ENCODE measurements around the gene OR9Q1. TPM values are rescaled to one million over a fixed set of nuclear protein-coding genes. Genes with fewer than 3 reads are reported as not detected.
A peak's percentile ranks its signal among the peaks of the same experiment; 100 is the strongest.

The OR9Q1 gene
- total and polyA plus RNA-seq, 2 of the 13 experiments (the other 11 are each of a cell fraction or from before 2014, with no cell fraction given), result not detected

DNA sequence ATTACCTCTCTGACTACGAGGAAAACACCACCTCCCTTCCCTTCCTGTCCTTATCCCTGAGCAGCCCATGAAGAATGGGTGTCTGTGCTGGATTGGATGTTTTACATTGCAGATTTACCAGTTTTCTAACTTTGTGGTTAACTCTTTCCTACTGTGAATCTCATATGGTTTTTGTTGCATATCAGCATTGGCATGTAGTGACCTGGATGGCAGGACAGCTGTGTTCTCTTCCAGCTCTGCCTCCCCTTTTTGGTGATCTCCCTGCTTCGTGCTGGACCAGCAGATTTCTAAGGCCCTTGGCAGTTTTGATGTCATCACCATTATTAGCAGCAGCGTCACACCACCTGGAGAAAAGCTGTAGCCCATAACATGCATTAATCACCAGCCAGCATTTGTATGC lies 33.8 kb downstream of the OR9Q1 start:
- BruUV-seq (replicated peaks), result no TSS peak
- no peaks in the 10 kb centered on the region for H4K20me1 ChIP-seq (ENCODE audit: insufficient read depth, low read length)
- no peak overlapping the region for H3K27ac ChIP-seq (ENCODE audit: extremely low read length, insufficient read depth, low read length)
- 75% methylated on average over 3 of the region's 3 CpGs for WGBS (ENCODE audit: low lambda C conversion rate)
- no peaks in the 10 kb centered on the region for H3K36me3 ChIP-seq (replicated peaks in 1 of 2; ENCODE audit: control insufficient read depth in 1 of 2, insufficient read depth in 2 of 2, low read length in 2 of 2)
- in situ Hi-C loops (cut with HindIII; ENCODE audit: extremely low pct_ligation_motif_present, low pct_unique_long_range_greater_than_20kb), result no loop called here
- ChIA-PET CTCF (ENCODE audit: low intra/inter-chr PET ratio, low total read pairs) (no interaction called here), POLR2A (no interaction called here)
- ATAC-seq (no peak), FAIRE-seq (no peak), DNase-seq (ENCODE audit: low spot score) (no peak)
- H3K27me3 ChIP-seq (ENCODE audit: control insufficient read depth in 1 of 2, insufficient read depth in 2 of 2, low read length in 2 of 2), result no peaks in the 10 kb centered on the region
- H3K9me3 ChIP-seq (ENCODE audit: low read length), result no peaks in the 10 kb centered on the region
- intact Hi-C loops (cut with micrococcal nuclease; ENCODE audit: unreplicated experiment), result loop anchor here (10.0 kb wide), 1 partner anchor 63 kb away; no protein-coding TSS in a partner anchor
- TF ChIP-seq STAG1 (CRISPR knock-in tag; IDR thresholded peaks at IDR 0.05) (no peak), RXRA (CRISPR knock-in tag; IDR thresholded peaks at IDR 0.05) (no peak), TEF (CRISPR knock-in tag; IDR thresholded peaks at IDR 0.05) (no peak), SAFB2 (CRISPR knock-in tag; IDR thresholded peaks at IDR 0.05; ENCODE audit: borderline replicate concordance, low read depth) (no peak), RFX3 (CRISPR knock-in tag; IDR thresholded peaks at IDR 0.05) (no peak)
- no peak overlapping the region for H3K4me2 ChIP-seq (ENCODE audit: low read depth, low read length)
- H3K4me3 ChIP-seq (replicated peaks in 1 of 3; ENCODE audit: insufficient read depth in 1 of 3, low read depth in 2 of 3, low read length in 3 of 3), result no peak overlapping the region
- no peaks in the 10 kb centered on the region for H3K79me2 ChIP-seq (ENCODE audit: insufficient read depth, low read length)
- H3K9ac ChIP-seq (ENCODE audit: insufficient read depth, low read depth, low read length), result no peak overlapping the region
- peaks cover 73% of the 10 kb centered on the region for H3K4me1 ChIP-seq (ENCODE audit: insufficient read depth, low read length)
- H2AFZ ChIP-seq (ENCODE audit: low read length), result no peak overlapping the region

- H3K4me1 ChIP-seq (ENCODE audit: insufficient read depth, low read length), result peaks cover 79% of the 10 kb centered on the region
- 0 out of 2 replicates have a peak overlapping the region, but pooled peaks have one; percentile 7 for H3K9ac ChIP-seq (ENCODE audit: insufficient read depth, low read depth, low read length)
- no peaks in the 10 kb centered on the region for H3K27me3 ChIP-seq (ENCODE audit: control insufficient read depth in 1 of 2, insufficient read depth in 2 of 2, low read length in 2 of 2)
- FAIRE-seq, result no peak
- 86% methylated on average over 11 of the region's 13 CpGs for WGBS (ENCODE audit: low lambda C conversion rate)
- no TSS peak for BruUV-seq (replicated peaks)
- H2AFZ ChIP-seq (ENCODE audit: low read length), result no peak overlapping the region
- H3K27ac ChIP-seq (ENCODE audit: extremely low read length, insufficient read depth, low read length), result peak overlapping the region; percentile 42
- DNase-seq (ENCODE audit: low spot score), result no peak
- H4K20me1 ChIP-seq (ENCODE audit: insufficient read depth, low read length), result no peaks in the 10 kb centered on the region
- in situ Hi-C loops (cut with HindIII; ENCODE audit: extremely low pct_ligation_motif_present, low pct_unique_long_range_greater_than_20kb), result no loop called here
- CTCF ChIA-PET (ENCODE audit: low intra/inter-chr PET ratio, low total read pairs), result no interaction called here
- no peaks in the 10 kb centered on the region for H3K79me2 ChIP-seq (ENCODE audit: insufficient read depth, low read length)
- ATAC-seq, result no peak; the same call in 2 of the 3 replicates
- POLR2A ChIA-PET, result interaction anchor here (0.6 kb wide), 1 partner anchor 347 kb away, joined by 3 read pairs; the partner anchor contains the start of gene MED19
- H3K36me3 ChIP-seq (replicated peaks in 1 of 2; ENCODE audit: control insufficient read depth in 1 of 2, insufficient read depth in 2 of 2, low read length in 2 of 2), result no peaks in the 10 kb centered on the region
- no peak overlapping the region for H3K4me3 ChIP-seq (replicated peaks in 1 of 3; ENCODE audit: insufficient read depth in 1 of 3, low read depth in 2 of 3, low read length in 3 of 3)
- no peaks in the 10 kb centered on the region for H3K9me3 ChIP-seq (ENCODE audit: low read length)
- intact Hi-C loops (cut with micrococcal nuclease; ENCODE audit: unreplicated experiment), result loop anchor here (10.0 kb wide), 1 partner anchor 64 kb away; no protein-coding TSS in a partner anchor
- H3K4me2 ChIP-seq (ENCODE audit: low read depth, low read length), result no peak overlapping the region
- TF ChIP-seq MAF1 (CRISPR knock-in tag; IDR thresholded peaks at IDR 0.05; ENCODE audit: borderline replicate concordance) (no peak), GRHL1 (CRISPR knock-in tag; conservative IDR thresholded peaks at IDR 0.05) (no peak), ZNF687 (CRISPR knock-in tag; IDR thresholded peaks at IDR 0.05) (peak; percentile 5; the same call in 1 of the 2 replicates), PHB2 (IDR thresholded peaks at IDR 0.05; ENCODE audit: partially characterized antibody) (no peak)
Measured at GRCh38 chr11:58058276-58059006, 34.8 kb downstream of the OR9Q1 start.
